ENCODE data around the gene ABLIM2.
"Not testable (repeated sequence)": the region's sequence is repeated elsewhere in the genome, so short reads cannot be mapped to it uniquely, and the experiment has no call there.

The ABLIM2 gene

GRCh38 chr4:8156617-8157016, 2.0 kb downstream of the ABLIM2 start:
- no peak for DNase-seq

DNA sequence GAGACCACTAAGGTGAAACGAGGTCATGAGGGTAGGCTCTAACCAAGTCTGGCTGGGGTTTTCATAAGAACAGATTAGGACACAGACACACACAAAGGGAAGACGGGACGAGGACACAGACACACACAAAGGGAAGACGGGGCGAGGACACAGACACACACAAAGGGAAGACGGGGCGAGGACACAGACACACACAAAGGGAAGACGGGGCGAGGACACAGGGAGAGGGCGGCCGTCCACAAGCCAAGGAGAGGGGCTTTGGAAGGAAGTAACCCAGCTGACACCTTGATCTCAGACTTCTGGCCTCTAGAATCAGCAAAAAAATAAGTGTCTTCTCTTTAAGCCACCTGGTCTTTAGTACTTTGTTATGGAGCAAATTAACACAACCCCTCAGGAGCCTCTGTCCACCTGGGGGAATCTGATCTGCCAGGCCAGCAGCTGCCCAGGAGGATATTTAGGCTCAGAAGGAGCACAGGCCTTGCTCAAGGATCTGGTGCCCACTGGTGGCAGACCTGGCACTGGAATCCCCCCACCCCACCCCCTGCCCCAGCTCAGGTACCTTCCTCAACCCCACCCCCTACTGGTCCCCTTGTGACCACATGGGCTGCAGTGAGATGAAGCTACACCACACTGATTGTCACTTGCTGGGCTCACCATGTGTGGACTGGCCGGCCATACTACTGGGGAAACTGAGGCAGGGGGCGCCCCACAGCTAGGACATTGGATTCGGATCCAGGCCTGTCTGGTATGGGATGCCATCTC, 2.8 kb downstream of the ABLIM2 start:
- no peak for DNase-seq

DNA sequence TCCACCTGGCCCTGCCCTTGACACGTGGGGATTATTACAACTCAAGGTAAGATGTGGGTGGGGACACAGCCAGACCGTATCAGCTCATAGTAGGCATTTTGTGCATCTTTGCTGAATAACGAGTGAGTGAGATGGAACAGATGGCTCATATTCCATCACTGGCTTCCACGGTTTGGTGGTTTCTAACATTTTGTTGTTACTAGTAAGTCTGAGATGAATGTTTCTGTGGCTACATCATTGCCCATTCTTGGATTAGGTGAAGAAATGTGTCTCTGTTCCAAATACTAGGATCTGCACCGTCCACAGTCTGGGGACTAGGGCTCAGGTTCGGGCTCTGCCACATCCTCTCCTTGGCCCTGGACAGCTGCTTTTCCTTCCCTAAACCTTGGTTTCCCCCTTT, 3.6 kb downstream of the ABLIM2 start:
- DNase-seq: no peak

GRCh38 chr4:8153441-8153840, 5.2 kb downstream of the ABLIM2 start:
- no peak for DNase-seq

DNA sequence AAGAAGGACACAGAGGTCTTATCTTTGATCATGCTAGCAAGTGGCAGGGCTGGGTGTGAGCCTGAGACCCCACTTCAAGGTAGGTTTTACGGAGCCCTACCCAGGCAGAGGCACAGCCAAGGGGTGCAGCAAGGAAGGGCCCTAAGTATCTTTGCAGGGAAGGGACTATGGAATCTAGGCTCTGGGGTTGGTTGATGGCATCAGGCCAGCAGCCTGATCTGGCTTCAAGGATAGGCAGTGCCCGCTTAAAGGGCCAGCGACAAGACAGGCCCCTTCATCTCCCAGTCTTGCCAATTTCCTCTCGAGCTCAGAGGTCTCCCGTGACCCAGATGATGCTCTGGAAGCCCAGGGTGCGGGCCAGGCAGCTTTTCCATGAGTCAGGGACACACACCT, 5.8 kb downstream of the ABLIM2 start:
- no peak for DNase-seq

DNA sequence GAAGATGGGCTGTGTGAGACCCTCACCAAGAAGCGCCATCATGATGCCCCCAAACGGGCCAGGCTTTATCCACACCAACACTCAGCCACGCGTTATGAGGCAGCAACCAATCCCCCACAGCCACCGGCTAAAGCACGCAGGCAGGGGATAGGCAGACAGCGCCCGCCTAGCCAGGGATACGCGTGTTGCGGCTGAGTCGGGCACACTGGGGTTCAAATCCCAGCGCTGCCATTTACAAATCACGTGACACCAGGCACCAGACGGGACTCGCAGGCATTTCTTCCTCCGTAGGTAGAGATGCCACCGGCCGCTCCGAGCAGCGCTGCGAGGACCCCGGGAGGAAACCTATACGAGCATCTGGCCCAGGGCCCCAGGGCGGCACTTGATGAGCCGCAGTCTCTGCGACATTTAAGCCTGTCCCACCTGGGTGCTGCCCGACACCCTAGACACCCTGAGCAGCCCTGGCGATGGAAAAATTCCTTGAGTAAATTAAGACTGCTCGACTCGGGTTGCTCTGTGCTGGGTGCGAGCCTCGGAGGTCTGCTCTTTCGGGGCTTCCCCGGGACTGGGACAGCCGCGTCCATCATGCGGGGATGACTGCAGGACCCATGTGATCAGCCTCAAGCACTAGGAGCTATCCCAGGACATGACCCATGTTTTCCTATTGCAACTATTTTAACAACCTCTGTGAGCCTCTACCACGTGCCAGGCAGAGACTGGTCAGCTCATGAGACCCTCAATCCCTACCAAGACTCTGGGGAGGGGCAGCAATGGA, 6.3 kb downstream of the ABLIM2 start:
- no peak for DNase-seq

DNA sequence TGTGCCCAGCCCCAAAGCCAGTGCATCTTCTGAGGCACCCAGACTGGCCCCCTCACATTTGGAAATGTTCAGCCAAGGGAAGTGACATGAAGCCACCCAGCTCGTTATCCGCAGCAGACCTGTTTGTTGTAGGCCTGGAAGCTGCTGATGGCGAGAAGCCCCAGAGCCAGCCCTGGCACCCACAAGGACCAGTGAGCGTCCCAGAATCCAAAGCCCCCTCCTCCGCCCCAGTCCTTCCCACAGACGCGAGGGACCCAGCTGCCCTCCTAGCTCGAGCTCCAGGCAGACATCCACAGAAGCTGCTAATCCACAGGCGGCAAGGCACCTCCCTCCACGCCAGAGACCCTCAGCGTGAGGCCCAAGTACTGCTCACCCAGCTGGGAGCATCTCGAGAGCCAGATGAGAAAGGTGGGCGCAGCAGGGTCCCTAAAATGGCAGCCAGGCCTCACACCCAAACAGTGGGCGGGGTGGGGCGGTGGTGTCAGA, 7.4 kb downstream of the ABLIM2 start:
- no peak for DNase-seq

DNA sequence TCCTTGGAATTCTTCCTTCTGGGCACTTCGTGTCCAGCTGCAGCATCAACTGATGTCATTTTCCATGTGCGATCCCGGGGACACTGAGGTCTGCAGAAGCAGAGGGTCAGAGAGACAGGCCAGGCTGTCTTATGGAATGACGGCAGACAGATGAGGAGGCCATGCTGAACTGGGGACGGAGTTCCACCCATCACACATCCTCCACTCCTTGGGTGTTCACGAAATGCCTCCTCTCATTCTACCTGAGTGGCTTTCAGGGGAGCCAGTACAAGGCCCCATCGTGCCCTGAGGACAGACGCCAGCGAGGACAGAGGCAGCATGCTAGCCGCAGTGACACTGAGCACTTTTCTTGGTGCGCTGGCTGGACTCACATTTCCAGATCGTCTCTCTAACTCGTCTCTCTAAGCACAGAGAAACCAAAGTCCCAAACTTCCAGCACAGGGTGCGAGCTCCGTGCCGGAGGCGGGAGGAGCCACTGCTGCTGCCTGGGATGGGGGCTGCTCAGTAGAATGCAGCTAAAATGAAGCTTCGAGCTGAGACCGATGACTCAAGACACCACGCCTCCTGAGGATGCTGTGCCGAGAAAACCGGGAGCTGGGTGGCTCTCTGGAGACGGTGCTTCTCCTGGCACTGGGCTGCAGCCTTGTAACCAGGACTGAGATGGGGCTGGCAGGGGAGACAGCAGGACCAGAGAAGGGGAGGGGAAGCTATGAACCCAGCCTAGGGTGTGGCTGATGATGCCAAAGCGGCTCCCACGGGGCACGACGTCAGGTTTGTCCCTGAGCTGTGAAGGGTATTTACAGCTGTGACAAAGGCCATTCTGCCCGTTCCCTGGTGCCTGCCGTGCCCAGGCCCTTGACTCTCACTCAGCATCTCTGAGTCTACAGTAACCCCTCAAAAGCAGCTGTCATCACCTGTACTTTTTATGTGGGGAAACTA, 8.2 kb downstream of the ABLIM2 start:
- DNase-seq: no peak

DNA sequence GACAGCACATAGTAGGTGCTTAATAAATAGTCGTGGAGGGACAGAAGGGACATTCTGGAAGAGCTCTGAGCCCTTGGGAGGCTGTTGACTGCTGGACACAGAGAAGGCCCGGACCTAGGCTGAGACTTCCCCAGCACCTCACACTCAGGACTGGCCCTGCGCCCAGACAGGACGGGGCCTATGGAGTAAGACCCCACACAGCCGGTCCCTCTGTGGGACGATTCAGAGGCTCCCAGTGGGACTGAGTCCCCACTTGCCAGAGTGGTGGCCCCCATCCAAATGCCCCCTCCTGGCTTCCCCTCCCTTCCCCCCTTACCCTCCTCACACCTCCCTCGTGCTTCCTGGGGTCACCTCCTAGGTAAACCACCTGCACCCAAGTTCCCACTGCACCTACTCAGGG, 8.9 kb downstream of the ABLIM2 start:
- no peak for DNase-seq

- DNase-seq: no peak
Measured at GRCh38 chr4:8148785-8149435, 9.7 kb downstream of the ABLIM2 start.

- DNase-seq: no peak
Measured at GRCh38 chr4:8148159-8148558, 10.5 kb downstream of the ABLIM2 start.

- DNase-seq: no peak
Measured at GRCh38 chr4:8147231-8147970, 11.2 kb downstream of the ABLIM2 start.

- no peak for DNase-seq
Measured at GRCh38 chr4:8146157-8146556, 12.5 kb downstream of the ABLIM2 start.

- peak in 1 of 2 experiments; percentile 28 for DNase-seq
Measured at GRCh38 chr4:8144359-8144758, 14.3 kb downstream of the ABLIM2 start.

- no peak for DNase-seq
Measured at GRCh38 chr4:8143392-8144140, 15.0 kb downstream of the ABLIM2 start.

DNA sequence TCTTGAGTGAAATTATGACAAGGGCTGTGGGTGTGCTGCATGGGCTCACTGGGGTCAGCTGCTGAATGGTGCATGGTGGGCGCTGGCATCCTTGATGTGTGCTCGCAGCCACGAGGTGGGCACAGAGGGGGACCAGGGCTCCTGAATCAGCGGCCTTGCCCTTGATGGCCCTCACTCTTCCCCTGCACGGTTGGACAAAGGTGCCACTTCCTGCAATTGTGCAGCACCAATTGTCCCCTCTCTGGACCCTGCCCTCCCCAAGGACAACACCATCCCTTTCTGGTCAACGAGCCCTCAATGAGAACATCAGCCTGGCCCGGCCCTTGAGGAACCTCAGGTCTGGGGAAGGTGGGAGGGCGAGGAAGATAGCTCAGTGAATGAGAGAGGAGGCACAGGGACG, 16.1 kb downstream of the ABLIM2 start:
- DNase-seq: no peak

- no peak for DNase-seq
Measured at GRCh38 chr4:8141935-8142334, 16.7 kb downstream of the ABLIM2 start.

- DNase-seq: no peak
Measured at GRCh38 chr4:8140915-8141314, 17.7 kb downstream of the ABLIM2 start.

DNA sequence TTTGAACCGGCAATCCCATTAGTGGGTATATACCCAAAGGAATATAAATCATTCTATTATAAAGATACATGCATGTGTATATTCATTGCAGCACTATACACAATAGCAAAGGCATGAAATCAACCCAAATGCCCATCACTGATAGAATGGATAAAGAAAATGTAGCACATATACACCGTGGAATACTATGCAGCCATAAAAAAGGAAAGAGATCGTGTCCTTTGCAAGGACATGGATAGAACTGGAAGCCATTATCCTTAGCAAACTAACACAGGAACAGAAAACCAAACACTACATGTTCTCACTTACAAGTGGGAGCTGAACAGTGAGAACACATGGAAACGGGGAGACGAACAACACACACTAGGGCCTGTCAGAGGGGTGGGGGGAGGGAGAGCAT, 18.9 kb downstream of the ABLIM2 start:
- DNase-seq: not testable (repeated sequence)

- no peak for DNase-seq
Measured at GRCh38 chr4:8136972-8137710, 21.5 kb downstream of the ABLIM2 start.
